A204.1 (cell line): ENCODE data around the gene SNX22.
"Not testable (repeated sequence)": the region's sequence is repeated elsewhere in the genome, so short reads cannot be mapped to it uniquely, and the experiment has no call there.

Source experiments
- FAIRE-seq: peaks from 2 replicates; lab custom pipeline; 2012; peaks lifted over from hg19 to GRCh38; lab: Jason Lieb, UNC

Gene SNX22

GRCh38 chr15:64151727-64152506, at the start of gene SNX22:
Gene SNX22, plus strand, starts transcription at chr15:64151731. Its CDS starts 45 bp downstream, at chr15:64151776.
- no peak for FAIRE-seq

GRCh38 chr15:64102497-64102896, 49.0 kb upstream of the SNX22 start:
- FAIRE-seq: no peak

GRCh38 chr15:64105113-64105704, 46.3 kb upstream of the SNX22 start:
- no peak for FAIRE-seq

- no peak for FAIRE-seq
Observed at GRCh38 chr15:64107337-64107736, 44.2 kb upstream of the SNX22 start.

- not testable (repeated sequence) for FAIRE-seq
Observed at GRCh38 chr15:64110108-64110701, 41.3 kb upstream of the SNX22 start.

GRCh38 chr15:64110950-64111678, 40.4 kb upstream of the SNX22 start:
- FAIRE-seq: no peak

- FAIRE-seq: no peak
Observed at GRCh38 chr15:64111679-64112050, 39.9 kb upstream of the SNX22 start.

GRCh38 chr15:64112073-64112772, 39.3 kb upstream of the SNX22 start:
- no peak for FAIRE-seq

GRCh38 chr15:64112904-64113303, 38.6 kb upstream of the SNX22 start:
- no peak for FAIRE-seq

GRCh38 chr15:64117759-64118487, 33.6 kb upstream of the SNX22 start:
- FAIRE-seq: no peak

- not testable (repeated sequence) for FAIRE-seq
Observed at GRCh38 chr15:64120322-64120721, 31.2 kb upstream of the SNX22 start.

- FAIRE-seq: no peak
Observed at GRCh38 chr15:64121614-64122013, 29.9 kb upstream of the SNX22 start.

- no peak for FAIRE-seq
Observed at GRCh38 chr15:64122444-64122843, 29.1 kb upstream of the SNX22 start.

GRCh38 chr15:64122936-64123351, 28.6 kb upstream of the SNX22 start:
- no peak for FAIRE-seq

GRCh38 chr15:64125978-64126377, 25.6 kb upstream of the SNX22 start:
- FAIRE-seq: no peak

- no peak for FAIRE-seq
Observed at GRCh38 chr15:64127521-64128270, 23.8 kb upstream of the SNX22 start.

- FAIRE-seq: no peak
Observed at GRCh38 chr15:64130159-64130558, 21.4 kb upstream of the SNX22 start.

- no peak for FAIRE-seq
Observed at GRCh38 chr15:64131547-64131946, 20.0 kb upstream of the SNX22 start.

GRCh38 chr15:64132217-64132616, 19.3 kb upstream of the SNX22 start:
- no peak for FAIRE-seq

GRCh38 chr15:64133623-64134344, 17.7 kb upstream of the SNX22 start:
- FAIRE-seq: no peak
